ENCODE results near the gene KLHL29.

Gene KLHL29

GRCh38 chr2:23685181-23685580 lies 300.2 kb downstream of the KLHL29 start:
- ATAC-seq (no peak), DNase-seq (no peak)
- H3K27me3 Mint-ChIP-seq, result no peaks in the 10 kb centered on the region
- no peaks in the 10 kb centered on the region for H3K9me3 Mint-ChIP-seq
- no peaks in the 10 kb centered on the region for H3K4me1 Mint-ChIP-seq
- no peak overlapping the region for H3K4me3 Mint-ChIP-seq
- H3K27ac Mint-ChIP-seq, result no peak overlapping the region
- H3K36me3 Mint-ChIP-seq (ENCODE audit: low read depth), result no peaks in the 10 kb centered on the region

GRCh38 chr2:23685706-23686105 lies 300.7 kb downstream of the KLHL29 start:
- ATAC-seq, result no peak
- Mint-ChIP-seq H3K4me3 (no peak overlapping the region), H3K27ac (no peak overlapping the region), H3K4me1 (no peaks in the 10 kb centered on the region), H3K36me3 (ENCODE audit: low read depth) (no peaks in the 10 kb centered on the region), H3K27me3 (no peaks in the 10 kb centered on the region), H3K9me3 (no peaks in the 10 kb centered on the region)
- no peak for DNase-seq

GRCh38 chr2:23686405-23687029 lies 301.5 kb downstream of the KLHL29 start:
- H3K27me3 Mint-ChIP-seq, result no peaks in the 10 kb centered on the region
- DNase-seq (no peak), ATAC-seq (no peak)
- H3K4me3 Mint-ChIP-seq, result no peak overlapping the region
- H3K9me3 Mint-ChIP-seq, result no peaks in the 10 kb centered on the region
- H3K4me1 Mint-ChIP-seq, result no peaks in the 10 kb centered on the region
- no peak overlapping the region for H3K27ac Mint-ChIP-seq
- H3K36me3 Mint-ChIP-seq (ENCODE audit: low read depth), result no peaks in the 10 kb centered on the region

GRCh38 chr2:23687214-23687613 lies 302.2 kb downstream of the KLHL29 start:
- Mint-ChIP-seq H3K36me3 (ENCODE audit: low read depth) (no peaks in the 10 kb centered on the region), H3K27me3 (no peaks in the 10 kb centered on the region), H3K4me1 (no peaks in the 10 kb centered on the region), H3K27ac (no peak overlapping the region), H3K9me3 (no peaks in the 10 kb centered on the region), H3K4me3 (no peak overlapping the region)
- ATAC-seq, result no peak
- no peak for DNase-seq

GRCh38 chr2:23687713-23688112 lies 302.7 kb downstream of the KLHL29 start:
- Mint-ChIP-seq H3K27ac (no peak overlapping the region), H3K4me1 (no peaks in the 10 kb centered on the region), H3K4me3 (no peak overlapping the region)

GRCh38 chr2:23688486-23689130 lies 303.6 kb downstream of the KLHL29 start:
- no peak overlapping the region for H3K4me3 Mint-ChIP-seq
- H3K4me1 Mint-ChIP-seq, result no peaks in the 10 kb centered on the region
- no peaks in the 10 kb centered on the region for H3K36me3 Mint-ChIP-seq (ENCODE audit: low read depth)
- no peak for ATAC-seq
- H3K27ac Mint-ChIP-seq, result no peak overlapping the region
- no peaks in the 10 kb centered on the region for H3K27me3 Mint-ChIP-seq
- no peak for DNase-seq
- H3K9me3 Mint-ChIP-seq, result no peaks in the 10 kb centered on the region

More at GRCh38 chr2:23687713-23688112, 302.7 kb downstream of the KLHL29 start:
- no peak for DNase-seq
- Mint-ChIP-seq H3K27me3 (no peaks in the 10 kb centered on the region), H3K36me3 (ENCODE audit: low read depth) (no peaks in the 10 kb centered on the region), H3K9me3 (no peaks in the 10 kb centered on the region)
- no peak for ATAC-seq

- Mint-ChIP-seq H3K27ac (no peak overlapping the region), H3K27me3 (no peaks in the 10 kb centered on the region), H3K4me1 (no peaks in the 10 kb centered on the region), H3K36me3 (ENCODE audit: low read depth) (no peaks in the 10 kb centered on the region), H3K9me3 (no peaks in the 10 kb centered on the region), H3K4me3 (no peak overlapping the region)
- no peak for ATAC-seq
- DNase-seq, result no peak
These were observed 304.2 kb downstream of the KLHL29 start for GRCh38 chr2:23689131-23689700.

GRCh38 chr2:23689891-23690290 lies 304.9 kb downstream of the KLHL29 start:
- H3K27ac Mint-ChIP-seq, result no peak overlapping the region
- H3K9me3 Mint-ChIP-seq, result no peaks in the 10 kb centered on the region
- no peaks in the 10 kb centered on the region for H3K4me1 Mint-ChIP-seq
- no peaks in the 10 kb centered on the region for H3K27me3 Mint-ChIP-seq
- no peaks in the 10 kb centered on the region for H3K36me3 Mint-ChIP-seq (ENCODE audit: low read depth)
- DNase-seq (no peak), ATAC-seq (no peak)
- no peak overlapping the region for H3K4me3 Mint-ChIP-seq

GRCh38 chr2:23690421-23691105 lies 305.6 kb downstream of the KLHL29 start:
- no peak for DNase-seq
- Mint-ChIP-seq H3K27me3 (no peaks in the 10 kb centered on the region), H3K36me3 (ENCODE audit: low read depth) (no peaks in the 10 kb centered on the region), H3K9me3 (no peaks in the 10 kb centered on the region), H3K27ac (no peak overlapping the region), H3K4me3 (no peak overlapping the region), H3K4me1 (no peaks in the 10 kb centered on the region)
- no peak for ATAC-seq

GRCh38 chr2:23691106-23691470 lies 306.1 kb downstream of the KLHL29 start:
- no peaks in the 10 kb centered on the region for H3K4me1 Mint-ChIP-seq
- H3K36me3 Mint-ChIP-seq (ENCODE audit: low read depth), result no peaks in the 10 kb centered on the region
- ATAC-seq, result no peak
- H3K4me3 Mint-ChIP-seq, result no peak overlapping the region
- no peak for DNase-seq
- H3K9me3 Mint-ChIP-seq, result no peaks in the 10 kb centered on the region
- no peaks in the 10 kb centered on the region for H3K27me3 Mint-ChIP-seq
- no peak overlapping the region for H3K27ac Mint-ChIP-seq

GRCh38 chr2:23691565-23691964 lies 306.6 kb downstream of the KLHL29 start:
- Mint-ChIP-seq H3K4me1 (no peaks in the 10 kb centered on the region), H3K9me3 (no peaks in the 10 kb centered on the region), H3K36me3 (ENCODE audit: low read depth) (no peaks in the 10 kb centered on the region), H3K27ac (no peak overlapping the region), H3K27me3 (no peaks in the 10 kb centered on the region), H3K4me3 (no peak overlapping the region)
- no peak for DNase-seq
- ATAC-seq, result no peak

- ATAC-seq, result no peak
- no peaks in the 10 kb centered on the region for H3K4me1 Mint-ChIP-seq
- no peaks in the 10 kb centered on the region for H3K36me3 Mint-ChIP-seq (ENCODE audit: low read depth)
- no peak overlapping the region for H3K27ac Mint-ChIP-seq
- H3K4me3 Mint-ChIP-seq, result no peak overlapping the region
- no peak for DNase-seq
- no peaks in the 10 kb centered on the region for H3K27me3 Mint-ChIP-seq
- H3K9me3 Mint-ChIP-seq, result no peaks in the 10 kb centered on the region
These were observed 307.3 kb downstream of the KLHL29 start for GRCh38 chr2:23692263-23692662.

- Mint-ChIP-seq H3K27ac (no peak overlapping the region), H3K36me3 (ENCODE audit: low read depth) (no peaks in the 10 kb centered on the region), H3K4me1 (no peaks in the 10 kb centered on the region), H3K9me3 (no peaks in the 10 kb centered on the region), H3K27me3 (no peaks in the 10 kb centered on the region), H3K4me3 (no peak overlapping the region)
- ATAC-seq (no peak), DNase-seq (no peak)
These were observed 308.0 kb downstream of the KLHL29 start for GRCh38 chr2:23692851-23693605.

- no peak overlapping the region for H3K27ac Mint-ChIP-seq
- H3K27me3 Mint-ChIP-seq, result no peaks in the 10 kb centered on the region
- no peaks in the 10 kb centered on the region for H3K9me3 Mint-ChIP-seq
- H3K36me3 Mint-ChIP-seq (ENCODE audit: low read depth), result no peaks in the 10 kb centered on the region
- ATAC-seq (no peak), DNase-seq (no peak)
- no peak overlapping the region for H3K4me3 Mint-ChIP-seq
- no peaks in the 10 kb centered on the region for H3K4me1 Mint-ChIP-seq
These were observed 308.6 kb downstream of the KLHL29 start for GRCh38 chr2:23693606-23693951.
